ENCODE results near the gene SLC1A1. TPM values are rescaled to one million over a fixed set of nuclear protein-coding genes. Genes with fewer than 3 reads are reported as not detected.
"Not testable (repeated sequence)": the region's sequence is repeated elsewhere in the genome, so short reads cannot be mapped to it uniquely, and the experiment has no call there.

The SLC1A1 gene
- total and polyA plus RNA-seq, 2 of the 13 experiments (the other 11 are each of a cell fraction or from before 2014, with no cell fraction given), result not detected

GRCh38 chr9:4541281-4541680 is 51.0 kb downstream of the SLC1A1 start (continued):
- TF ChIP-seq HNRNPK (IDR thresholded peaks at IDR 0.05; ENCODE audit: low read depth, low read length, poor library complexity, severe bottlenecking) (no peak), NCOA5 (CRISPR knock-in tag; IDR thresholded peaks at IDR 0.05) (no peak)

GRCh38 chr9:4541856-4542255 is 51.6 kb downstream of the SLC1A1 start:
- Histone ChIP-seq H3K9me3 (ENCODE audit: low read length) (no peaks in the 10 kb centered on the region), H2AFZ (ENCODE audit: low read length) (no peak overlapping the region), H3K27me3 (ENCODE audit: control insufficient read depth in 1 of 2, insufficient read depth in 2 of 2, low read length in 2 of 2) (peaks cover 0 to 4% of the 10 kb centered on the region in 2 experiments; a peak in 1 of 5 replicates), H3K4me1 (ENCODE audit: insufficient read depth, low read length) (no peaks in the 10 kb centered on the region), H3K79me2 (ENCODE audit: insufficient read depth, low read length) (no peaks in the 10 kb centered on the region), H3K36me3 (replicated peaks in 1 of 2; ENCODE audit: control insufficient read depth in 1 of 2, insufficient read depth in 2 of 2, low read length in 2 of 2) (no peaks in the 10 kb centered on the region), H3K27ac (ENCODE audit: extremely low read length, insufficient read depth, low read length) (no peak overlapping the region), H3K4me3 (replicated peaks in 1 of 3; ENCODE audit: insufficient read depth in 1 of 3, low read depth in 2 of 3, low read length in 3 of 3) (no peak overlapping the region), H3K9ac (ENCODE audit: insufficient read depth, low read depth, low read length) (no peak overlapping the region), H3K4me2 (ENCODE audit: low read depth, low read length) (no peak overlapping the region), H4K20me1 (ENCODE audit: insufficient read depth, low read length) (no peaks in the 10 kb centered on the region)
- TF ChIP-seq MBD4 (IDR thresholded peaks at IDR 0.05; ENCODE audit: borderline replicate concordance, low read length), result no peak
- no peak for TF ChIP-seq YEATS2 (CRISPR knock-in tag; IDR thresholded peaks at IDR 0.05; ENCODE audit: borderline replicate concordance)
- TF ChIP-seq RAD21 (CRISPR knock-in tag; IDR thresholded peaks at IDR 0.05), result no peak
- TF ChIP-seq POGZ (CRISPR knock-in tag; IDR thresholded peaks at IDR 0.05), result no peak
- TF ChIP-seq ONECUT2 (CRISPR knock-in tag; IDR thresholded peaks at IDR 0.05), result no peak
- TF ChIP-seq ARID2 (CRISPR knock-in tag; IDR thresholded peaks at IDR 0.05; ENCODE audit: borderline replicate concordance), result no peak
- TF ChIP-seq HDAC6 (IDR thresholded peaks at IDR 0.05; ENCODE audit: low read depth, low read length), result no peak
- TF ChIP-seq SYNCRIP (IDR thresholded peaks at IDR 0.05; ENCODE audit: insufficient read depth, low read depth, low read length), result no peak
- no peak for TF ChIP-seq AGO1 (IDR thresholded peaks at IDR 0.05; ENCODE audit: low read depth, low read length, poor library complexity, severe bottlenecking)
- no peak for TF ChIP-seq LBX2 (CRISPR knock-in tag; IDR thresholded peaks at IDR 0.05; ENCODE audit: borderline replicate concordance)
- no peak for TF ChIP-seq MAFG (CRISPR knock-in tag; IDR thresholded peaks at IDR 0.05)
- intact Hi-C loops (cut with micrococcal nuclease; ENCODE audit: unreplicated experiment) (no loop called here), in situ Hi-C loops (cut with HindIII; ENCODE audit: extremely low pct_ligation_motif_present, low pct_unique_long_range_greater_than_20kb) (loop anchor here (10.0 kb wide), 1 partner anchor 157 kb away; no protein-coding TSS in a partner anchor)
- WGBS (ENCODE audit: low lambda C conversion rate), result 17% methylated on average over 2 of the region's 2 CpGs
- ATAC-seq (no peak), DNase-seq (ENCODE audit: low spot score) (no peak), FAIRE-seq (no peak)
- ChIA-PET POLR2A (no interaction called here), CTCF (ENCODE audit: low intra/inter-chr PET ratio, low total read pairs) (no interaction called here)
- BruUV-seq (replicated peaks), result no TSS peak

GRCh38 chr9:4544714-4545113 is 54.4 kb downstream of the SLC1A1 start:
- FAIRE-seq; H3K27ac ChIP-seq (ENCODE audit: extremely low read length, insufficient read depth, low read length); H2AFZ ChIP-seq (ENCODE audit: low read length); H3K27me3 ChIP-seq (ENCODE audit: control insufficient read depth in 1 of 2, insufficient read depth in 2 of 2, low read length in 2 of 2); POLR2A ChIA-PET; H3K4me3 ChIP-seq (replicated peaks in 1 of 3; ENCODE audit: insufficient read depth in 1 of 3, low read depth in 2 of 3, low read length in 3 of 3); DNase-seq (ENCODE audit: low spot score); H3K4me1 ChIP-seq (ENCODE audit: insufficient read depth, low read length); H3K79me2 ChIP-seq (ENCODE audit: insufficient read depth, low read length); H3K9ac ChIP-seq (ENCODE audit: insufficient read depth, low read depth, low read length); H3K4me2 ChIP-seq (ENCODE audit: low read depth, low read length); H4K20me1 ChIP-seq (ENCODE audit: insufficient read depth, low read length); H3K9me3 ChIP-seq (ENCODE audit: low read length); CTCF ChIA-PET (ENCODE audit: low intra/inter-chr PET ratio, low total read pairs); BruUV-seq (replicated peaks); ATAC-seq; H3K36me3 ChIP-seq (replicated peaks in 1 of 2; ENCODE audit: control insufficient read depth in 1 of 2, insufficient read depth in 2 of 2, low read length in 2 of 2): not testable (repeated sequence)
- intact Hi-C loops (cut with micrococcal nuclease; ENCODE audit: unreplicated experiment), result loop anchor here (5.0 kb wide), 1 partner anchor 162 kb away; no protein-coding TSS in a partner anchor
- in situ Hi-C loops (cut with HindIII; ENCODE audit: extremely low pct_ligation_motif_present, low pct_unique_long_range_greater_than_20kb), result loop anchor here (10.0 kb wide), 1 partner anchor 160 kb away; no protein-coding TSS in a partner anchor
- 31% methylated on average over 5 of the region's 5 CpGs for WGBS (ENCODE audit: low lambda C conversion rate)
